ENCODE measurements around the gene MDK. TPM values are rescaled to one million over a fixed set of nuclear protein-coding genes. Genes with fewer than 3 reads are reported as not detected.

The MDK gene
- polyA plus RNA-seq, 2 of the 4 experiments (the other 2 are of a cell fraction) = 13.6 to 18.4 TPM

- TF ChIP-seq SMC3 (IDR thresholded peaks at IDR 0.05) = no peak
- TF ChIP-seq RAD21 (conservative IDR thresholded peaks at IDR 0.05 in 1 of 2, IDR thresholded peaks at IDR 0.05 in 1 of 2) = no peak
These were observed 17.4 kb upstream of the MDK start (continued) for GRCh38 chr11:46364056-46364455.

GRCh38 chr11:46364791-46365190 is 16.7 kb upstream of the MDK start:
- Histone ChIP-seq H3K4me1 (peaks cover 10% of the 10 kb centered on the region), H3K9me3 (no peaks in the 10 kb centered on the region), H3K4me2 (no peak overlapping the region), H3K4me3 (no peak overlapping the region), H3K27ac (no peak overlapping the region)
- no peak for DNase-seq (ENCODE audit: low read depth in 1 of 2, low spot score in 1 of 2)
- 69% methylated on average over 2 of the region's 3 CpGs for WGBS (ENCODE audit: missing lambda C conversion rate)
- ATAC-seq = no peak
- FAIRE-seq = no peak
- POLR2A ChIA-PET = no interaction called here
- CTCF ChIA-PET = interaction anchor here (0.8 to 19.6 kb wide), 7 partner anchors 14 to 124 kb away, joined by 3 to 325 read pairs (median 6); partner anchors contain the start of genes CHRM4 and DGKZ
- TF ChIP-seq POLR2AphosphoS2 (conservative IDR thresholded peaks at IDR 0.05; ENCODE audit: low read length) = no peak
- TF ChIP-seq ZC3H11A (IDR thresholded peaks at IDR 0.05) = no peak

- no peak for FAIRE-seq
- H3K27ac ChIP-seq = no peak overlapping the region
- CTCF ChIA-PET = interaction anchor here (0.8 to 19.6 kb wide), 7 partner anchors 15 to 125 kb away, joined by 3 to 325 read pairs (median 6); partner anchors contain the start of genes CHRM4 and DGKZ
These were observed 15.2 kb upstream of the MDK start for GRCh38 chr11:46366260-46366659.

GRCh38 chr11:46366661-46367161 is 14.8 kb upstream of the MDK start:
- ChIA-PET POLR2A (no interaction called here), CTCF (interaction anchor here (0.6 to 19.6 kb wide), 8 partner anchors 9 to 126 kb away, joined by 3 to 325 read pairs (median 4); partner anchors contain the start of genes CHRM4 and DGKZ)
- H3K4me1 ChIP-seq = peaks cover 10% of the 10 kb centered on the region
- no peak overlapping the region for H3K4me2 ChIP-seq
- no peak for TF ChIP-seq ELK1 (IDR thresholded peaks at IDR 0.05; ENCODE audit: low read depth, low read length)
- no peak for TF ChIP-seq KDM5A (IDR thresholded peaks at IDR 0.05)
- no peak for TF ChIP-seq ZNF302 (CRISPR knock-in tag; IDR thresholded peaks at IDR 0.05)
- TF ChIP-seq RAD21 (conservative IDR thresholded peaks at IDR 0.05 in 1 of 2, IDR thresholded peaks at IDR 0.05 in 1 of 2) = no peak
- no peak for TF ChIP-seq RNF2 (IDR thresholded peaks at IDR 0.05; ENCODE audit: borderline replicate concordance, low read depth)
- TF ChIP-seq FOXS1 (CRISPR knock-in tag; IDR thresholded peaks at IDR 0.05) = no peak
- no peak for TF ChIP-seq HOXB13 (CRISPR knock-in tag; IDR thresholded peaks at IDR 0.05; ENCODE audit: low read depth)
- TF ChIP-seq SREBF2 (IDR thresholded peaks at IDR 0.05) = no peak
- TF ChIP-seq EP300 (IDR thresholded peaks at IDR 0.05) = no peak
- no peak for TF ChIP-seq BHLHE40 (IDR thresholded peaks at IDR 0.05; ENCODE audit: low read depth, low read length)
- no peak for TF ChIP-seq HOXB5 (CRISPR knock-in tag; IDR thresholded peaks at IDR 0.05)
- no peak for TF ChIP-seq NR3C1 (IDR thresholded peaks at IDR 0.05)
- TF ChIP-seq NFE2L2 (conservative IDR thresholded peaks at IDR 0.05; ENCODE audit: low read length) = no peak
- no peak for TF ChIP-seq BCL3 (IDR thresholded peaks at IDR 0.05)
- 89% methylated on average over 9 of the region's 31 CpGs for WGBS (ENCODE audit: missing lambda C conversion rate)
- no peak overlapping the region for H3K27ac ChIP-seq
- ATAC-seq = peak in 1 of 2 experiments; percentile 15; a peak in 2 of 6 replicates
- DNase-seq (ENCODE audit: low read depth in 1 of 2, low spot score in 1 of 2) = no peak
- no peak for FAIRE-seq
- H3K9me3 ChIP-seq = no peaks in the 10 kb centered on the region
- no peak overlapping the region for H3K4me3 ChIP-seq

More at GRCh38 chr11:46366260-46366659, 15.2 kb upstream of the MDK start:
- POLR2A ChIA-PET = interaction anchor here (0.8 kb wide), 1 partner anchor 123 kb away, joined by 3 read pairs; no protein-coding TSS in a partner anchor
- WGBS (ENCODE audit: missing lambda C conversion rate) = 97% methylated on average over 16 of the region's 22 CpGs
- DNase-seq (ENCODE audit: low read depth in 1 of 2, low spot score in 1 of 2) (no peak), ATAC-seq (no peak)
- Histone ChIP-seq H3K9me3 (no peaks in the 10 kb centered on the region), H3K4me1 (peaks cover 10% of the 10 kb centered on the region), H3K4me2 (no peak overlapping the region), H3K4me3 (no peak overlapping the region)
- TF ChIP-seq HDAC2 (IDR thresholded peaks at IDR 0.05) (no peak), E2F6 (IDR thresholded peaks at IDR 0.05; ENCODE audit: borderline replicate concordance, low read depth) (no peak), HES2 (IDR thresholded peaks at IDR 0.05) (no peak), NFE2L2 (conservative IDR thresholded peaks at IDR 0.05; ENCODE audit: low read length) (no peak), RCOR1 (IDR thresholded peaks at IDR 0.05; ENCODE audit: low read depth, low read length) (no peak), BCL3 (IDR thresholded peaks at IDR 0.05) (no peak), HEYL (CRISPR knock-in tag; IDR thresholded peaks at IDR 0.05) (no peak), ZSCAN20 (CRISPR knock-in tag; IDR thresholded peaks at IDR 0.05) (no peak), JUN (IDR thresholded peaks at IDR 0.05) (no peak), SREBF2 (IDR thresholded peaks at IDR 0.05) (no peak), NPAS2 (CRISPR knock-in tag; IDR thresholded peaks at IDR 0.05; ENCODE audit: borderline replicate concordance) (no peak), KDM5A (IDR thresholded peaks at IDR 0.05) (no peak), KDM1A (IDR thresholded peaks at IDR 0.05; ENCODE audit: low read depth) (no peak), POLR2AphosphoS2 (conservative IDR thresholded peaks at IDR 0.05; ENCODE audit: low read length) (no peak), HOXB13 (CRISPR knock-in tag; IDR thresholded peaks at IDR 0.05; ENCODE audit: low read depth) (no peak), JUNB (IDR thresholded peaks at IDR 0.05) (no peak)

All from A549 (cell line).